ENCODE results near the gene KIT. TPM values are rescaled to one million over a fixed set of nuclear protein-coding genes. Genes with fewer than 3 reads are reported as not detected.

Gene KIT
- total RNA-seq, 4 donors from 2014 or later: 3.6 to 12.1 (median 9.2) TPM

DNA sequence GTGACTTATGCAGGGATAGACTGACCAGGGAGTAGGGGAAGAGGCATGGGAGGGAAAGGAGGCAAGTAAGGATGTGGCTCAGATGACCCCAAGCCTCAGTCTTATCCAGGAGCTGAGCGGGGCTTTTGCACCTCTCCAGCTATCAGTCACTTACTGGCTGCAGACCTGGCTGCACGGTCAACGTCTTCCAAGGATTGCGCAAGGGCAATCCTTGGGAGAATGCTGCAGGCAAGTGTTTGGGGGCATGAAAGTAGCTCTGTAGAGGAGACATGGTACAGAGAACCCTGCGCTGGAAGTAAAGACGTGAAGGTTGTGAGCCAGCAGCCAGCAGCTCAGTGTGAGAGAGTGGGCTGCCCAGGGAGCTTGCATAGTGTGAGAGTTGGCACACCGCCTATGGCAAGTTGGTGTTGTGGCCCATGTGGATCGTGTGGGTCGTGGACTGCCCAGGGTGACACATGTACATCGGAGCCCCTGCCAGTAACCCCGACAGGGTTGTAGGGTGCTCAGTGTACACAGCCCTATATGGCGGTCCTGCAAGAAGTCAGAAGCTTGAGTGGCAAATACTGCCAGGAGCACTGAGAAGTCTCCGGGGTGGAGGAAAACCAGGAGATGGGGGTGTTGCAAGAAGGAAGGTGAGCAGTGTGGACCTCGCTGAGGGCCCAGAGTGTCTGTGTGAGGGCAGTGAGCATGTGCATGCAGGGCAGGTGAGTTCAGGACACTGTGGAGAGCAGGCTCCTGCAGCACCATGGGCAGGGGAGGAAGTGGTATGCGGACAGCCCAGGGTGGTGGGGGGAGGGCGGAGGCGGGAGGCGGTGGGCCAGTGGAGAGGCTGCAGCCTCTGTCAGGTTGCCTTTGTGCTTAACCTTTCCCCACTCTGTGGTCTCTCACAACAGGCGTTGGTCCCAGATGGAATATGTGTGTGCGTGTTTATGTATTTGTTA, 50.9 kb downstream of the KIT start:
- TF ChIP-seq, protein P1, sequence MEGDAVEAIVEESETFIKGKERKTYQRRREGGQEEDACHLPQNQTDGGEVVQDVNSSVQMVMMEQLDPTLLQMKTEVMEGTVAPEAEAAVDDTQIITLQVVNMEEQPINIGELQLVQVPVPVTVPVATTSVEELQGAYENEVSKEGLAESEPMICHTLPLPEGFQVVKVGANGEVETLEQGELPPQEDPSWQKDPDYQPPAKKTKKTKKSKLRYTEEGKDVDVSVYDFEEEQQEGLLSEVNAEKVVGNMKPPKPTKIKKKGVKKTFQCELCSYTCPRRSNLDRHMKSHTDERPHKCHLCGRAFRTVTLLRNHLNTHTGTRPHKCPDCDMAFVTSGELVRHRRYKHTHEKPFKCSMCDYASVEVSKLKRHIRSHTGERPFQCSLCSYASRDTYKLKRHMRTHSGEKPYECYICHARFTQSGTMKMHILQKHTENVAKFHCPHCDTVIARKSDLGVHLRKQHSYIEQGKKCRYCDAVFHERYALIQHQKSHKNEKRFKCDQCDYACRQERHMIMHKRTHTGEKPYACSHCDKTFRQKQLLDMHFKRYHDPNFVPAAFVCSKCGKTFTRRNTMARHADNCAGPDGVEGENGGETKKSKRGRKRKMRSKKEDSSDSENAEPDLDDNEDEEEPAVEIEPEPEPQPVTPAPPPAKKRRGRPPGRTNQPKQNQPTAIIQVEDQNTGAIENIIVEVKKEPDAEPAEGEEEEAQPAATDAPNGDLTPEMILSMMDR (IDR thresholded peaks at IDR 0.05; ENCODE audit: low read depth): no peak

DNA sequence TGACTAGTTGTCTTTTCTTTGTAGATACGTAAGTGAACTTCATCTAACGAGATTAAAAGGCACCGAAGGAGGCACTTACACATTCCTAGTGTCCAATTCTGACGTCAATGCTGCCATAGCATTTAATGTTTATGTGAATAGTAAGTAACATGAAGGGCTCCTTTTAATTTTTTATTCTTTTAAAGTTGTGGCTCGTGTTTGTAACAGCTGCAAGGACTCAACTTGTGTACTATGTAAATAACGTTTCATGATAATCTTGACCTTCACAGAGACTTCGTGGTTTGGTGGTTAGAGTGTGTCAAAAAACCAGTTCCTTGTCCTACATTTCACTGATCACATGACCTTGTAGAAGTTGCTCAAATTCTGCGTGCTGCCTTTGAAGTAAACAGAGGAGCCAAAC, 51.6 kb downstream of the KIT start:
- TF ChIP-seq, protein P1 (IDR thresholded peaks at IDR 0.05; ENCODE audit: low read depth): no peak

DNA sequence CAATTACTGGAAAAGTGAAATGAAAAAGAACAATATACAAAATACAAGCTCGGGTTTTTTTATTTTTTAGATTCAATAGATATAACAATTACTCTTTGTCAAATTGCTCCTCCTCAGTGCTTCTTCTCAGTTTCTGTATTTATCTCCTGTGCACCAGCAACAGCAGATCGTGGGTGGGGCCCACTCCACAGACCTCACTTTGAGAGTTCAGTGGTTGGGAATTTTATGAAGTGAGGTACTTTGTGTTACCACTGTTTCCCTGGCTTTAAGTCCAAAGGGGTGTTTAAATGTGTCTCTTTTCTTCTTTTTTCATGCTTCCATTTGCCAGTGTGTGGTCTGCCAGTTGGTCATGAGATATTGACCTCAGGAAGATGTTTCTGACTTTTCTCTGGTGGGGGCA, 54.4 kb downstream of the KIT start:
- TF ChIP-seq, protein P1 (IDR thresholded peaks at IDR 0.05; ENCODE audit: low read depth): no peak

DNA sequence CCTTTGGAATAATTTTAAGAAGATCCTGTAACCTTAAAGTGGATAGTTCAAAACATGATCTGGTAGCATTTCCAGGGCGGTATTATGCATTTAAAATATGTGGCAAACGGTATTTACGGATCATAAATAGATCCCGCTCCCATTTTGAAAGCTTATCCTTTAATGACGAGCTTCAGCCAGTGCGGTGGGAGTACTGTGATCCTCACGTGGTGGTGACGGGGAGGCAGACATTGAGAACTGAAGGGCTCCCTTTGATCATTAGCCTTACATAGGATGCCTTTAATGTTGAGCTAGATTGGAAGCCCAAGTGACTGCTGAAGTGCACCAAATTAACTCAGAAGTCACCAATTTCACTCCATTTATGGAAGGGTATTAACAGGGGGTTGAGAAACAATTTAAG, 56.9 kb downstream of the KIT start:
- TF ChIP-seq, protein P1 (IDR thresholded peaks at IDR 0.05; ENCODE audit: low read depth): no peak

DNA sequence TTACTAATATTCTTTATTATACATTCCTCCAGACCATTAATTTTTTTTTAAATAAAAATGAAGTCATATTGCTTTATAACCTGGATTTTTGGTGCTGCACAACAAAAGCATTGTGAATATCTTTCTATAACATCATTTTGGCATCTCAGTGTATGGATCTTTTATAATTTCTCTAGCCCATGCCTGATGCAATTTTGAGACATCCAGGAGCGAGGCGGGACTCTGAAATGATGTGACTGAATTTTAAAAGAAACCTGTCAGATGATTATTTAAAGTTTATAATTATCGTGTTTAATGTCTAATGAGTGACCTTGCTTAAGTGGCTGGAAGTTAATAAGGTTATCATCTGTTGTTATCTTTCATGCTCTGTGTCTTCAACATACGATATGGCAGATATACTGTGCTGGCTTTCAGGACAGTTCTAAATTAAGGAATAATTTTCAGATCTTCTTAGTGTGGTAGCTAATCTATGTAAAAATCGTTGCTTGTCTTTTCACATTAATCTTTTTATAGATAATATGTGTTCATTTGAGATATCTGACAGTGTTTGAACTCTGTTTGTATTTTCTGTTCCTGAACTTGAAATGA, 58.8 kb downstream of the KIT start:
- TF ChIP-seq, protein P1 (IDR thresholded peaks at IDR 0.05; ENCODE audit: low read depth): no peak

DNA sequence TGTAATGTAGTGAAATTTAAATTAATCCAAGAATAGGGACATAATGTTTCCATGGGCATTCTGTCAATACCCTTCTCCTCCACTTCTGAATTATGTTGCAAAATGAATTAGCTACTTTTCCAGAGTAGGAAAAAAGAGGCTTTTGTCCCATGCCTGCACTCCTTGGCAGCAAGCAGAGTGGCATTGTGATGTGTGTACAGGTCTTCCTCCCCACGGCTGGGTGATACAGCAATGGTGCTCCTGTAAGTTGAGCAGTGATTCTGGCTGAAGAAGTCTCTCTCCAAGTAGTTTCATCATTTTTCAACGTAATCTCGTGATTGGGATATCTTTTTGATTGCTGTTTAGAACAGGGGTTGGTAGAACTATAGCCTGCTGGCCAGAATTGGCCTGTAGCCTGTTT, 59.9 kb downstream of the KIT start:
- TF ChIP-seq, protein P1 (IDR thresholded peaks at IDR 0.05; ENCODE audit: low read depth): no peak

DNA sequence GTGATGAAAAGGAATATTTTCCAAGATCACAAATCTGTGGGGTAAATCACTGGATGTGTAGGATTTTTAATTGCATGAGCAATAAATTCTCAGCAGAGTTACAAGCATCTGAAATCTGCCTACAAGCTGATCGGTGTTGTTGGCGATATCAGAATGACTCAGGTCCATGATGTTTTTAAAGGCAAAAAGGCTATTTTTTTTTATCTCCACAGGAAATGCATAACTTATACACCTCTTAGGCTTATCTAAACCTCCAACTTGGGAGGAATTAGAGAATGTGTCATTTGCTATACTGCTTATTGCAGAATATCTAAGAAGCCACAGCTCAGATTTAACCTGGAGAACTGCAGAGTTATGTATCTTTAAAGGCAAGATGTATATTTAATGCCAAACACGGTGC, 61.6 kb downstream of the KIT start:
- TF ChIP-seq, protein P1 (IDR thresholded peaks at IDR 0.05; ENCODE audit: low read depth): no peak
